Thyroid gland (tissue), 4 donors: ENCODE results near the gene GP9.

Experiments
- CTCF ChIP-seq, 6 experiments: fragments of 200-600 bp in 3 of 6; fragments of 450-650 bp in 3 of 6; sonication (generic) in 3 of 6; IDR thresholded peaks; one replicate each; pipeline ENCODE4 v1.5.1; 2016 to 2019; ENCODE audit warnings: antibody characterized with exemption in 6 of 6, mild to moderate bottlenecking in 2 of 6, inconsistent platforms in 1 of 6, moderate library complexity in 1 of 6
- POLR2A ChIP-seq, 2 donors: fragments of 450-650 bp; IDR thresholded peaks; one replicate each; pipeline ENCODE4 v1.6.1; 2017; ENCODE audit warnings: antibody characterized with exemption in 2 of 2, mild to moderate bottlenecking in 2 of 2, moderate library complexity in 1 of 2

GRCh38 chr3:129020691-129021090 lies 39.9 kb upstream of the GP9 start:
- TF ChIP-seq CTCF (IDR thresholded peaks at IDR 0.05) (no peak), POLR2A (IDR thresholded peaks at IDR 0.05) (no peak)
